Chondrocyte (in vitro differentiated cells): ENCODE data around the gene LTK. TPM values are rescaled to one million over a fixed set of nuclear protein-coding genes. Genes with fewer than 3 reads are reported as not detected.

Experiments
- DNase-seq: peaks from one replicate; pipeline ENCODE4 v3.0.0; 2021; ENCODE audit warnings: mixed read lengths, low spot score
- H3K27ac Mint-ChIP-seq: one replicate; pipeline ENCODE4 v1.8.0; 2021; ENCODE audit warnings: mild to moderate bottlenecking, moderate library complexity, mixed read lengths; ENCODE audit not compliant: unreplicated experiment
- H3K27me3 Mint-ChIP-seq: 2 replicates; pipeline ENCODE4 v1.8.0; 2021; ENCODE audit warnings: low read depth, mixed read lengths
- H3K36me3 Mint-ChIP-seq: 2 replicates; pipeline ENCODE4 v1.8.0; 2021; ENCODE audit warnings: low read depth, mixed read lengths
- H3K4me1 Mint-ChIP-seq: 2 replicates; pipeline ENCODE4 v1.8.0; 2021; ENCODE audit warnings: low read depth, mild to moderate bottlenecking, mixed read lengths
- H3K4me3 Mint-ChIP-seq: one replicate; pipeline ENCODE4 v1.8.0; 2021; ENCODE audit warnings: mild to moderate bottlenecking, moderate library complexity, mixed read lengths; ENCODE audit not compliant: unreplicated experiment
- H3K9me3 Mint-ChIP-seq: 2 replicates; pipeline ENCODE4 v1.8.0; 2021; ENCODE audit warnings: low read depth, mixed read lengths
- CTCF ChIP-seq: fragments of 200-600 bp; sonication (generic); IDR thresholded peaks from 2 replicates; pipeline ENCODE4 v1.5.0; 2021; ENCODE audit warnings: antibody characterized with exemption, mild to moderate bottlenecking, moderate library complexity
- total RNA-seq: library from RNA; stranded (reverse); gene quantifications from 3 replicates; pipeline ENCODE4 v1.2.1, GENCODE V29; 2021

LTK gene
- total RNA-seq, 1 donor from 2014 or later, result 1.0 TPM

GRCh38 chr15:41507820-41508290 lies 5.8 kb downstream of the LTK start:
- no peak for DNase-seq
- peaks cover 9% of the 10 kb centered on the region for H3K4me1 Mint-ChIP-seq
- TF ChIP-seq CTCF, result no peak
- H3K27ac Mint-ChIP-seq, result no peak overlapping the region
- H3K4me3 Mint-ChIP-seq, result no peak overlapping the region
- no peaks in the 10 kb centered on the region for H3K36me3 Mint-ChIP-seq
- no peaks in the 10 kb centered on the region for H3K9me3 Mint-ChIP-seq
- H3K27me3 Mint-ChIP-seq, result peaks cover 33% of the 10 kb centered on the region

- Mint-ChIP-seq H3K4me1 (peaks cover 8% of the 10 kb centered on the region), H3K27ac (no peak overlapping the region), H3K4me3 (no peak overlapping the region), H3K27me3 (peaks cover 30% of the 10 kb centered on the region), H3K36me3 (no peaks in the 10 kb centered on the region), H3K9me3 (no peaks in the 10 kb centered on the region)
- no peak for TF ChIP-seq CTCF
- DNase-seq, result no peak
These were observed 6.8 kb downstream of the LTK start for GRCh38 chr15:41506796-41507341.

- Mint-ChIP-seq H3K27ac (no peak overlapping the region), H3K4me1 (peaks cover 16% of the 10 kb centered on the region), H3K4me3 (no peak overlapping the region), H3K27me3 (peaks cover 36% of the 10 kb centered on the region), H3K36me3 (no peaks in the 10 kb centered on the region), H3K9me3 (no peaks in the 10 kb centered on the region)
- TF ChIP-seq CTCF, result no peak
- DNase-seq, result no peak
These were observed 7.9 kb downstream of the LTK start for GRCh38 chr15:41505776-41506175.

- DNase-seq, result no peak
- H3K9me3 Mint-ChIP-seq, result no peaks in the 10 kb centered on the region
- H3K27me3 Mint-ChIP-seq, result peaks cover 34% of the 10 kb centered on the region
- TF ChIP-seq CTCF, result no peak
- H3K27ac Mint-ChIP-seq, result no peak overlapping the region
- no peaks in the 10 kb centered on the region for H3K36me3 Mint-ChIP-seq
- peaks cover 16% of the 10 kb centered on the region for H3K4me1 Mint-ChIP-seq
- H3K4me3 Mint-ChIP-seq, result no peak overlapping the region
These were observed 8.7 kb downstream of the LTK start for GRCh38 chr15:41504751-41505492.

GRCh38 chr15:41503669-41504010 lies 10.0 kb downstream of the LTK start:
- no peak for DNase-seq
- Mint-ChIP-seq H3K36me3 (no peaks in the 10 kb centered on the region), H3K4me1 (peaks cover 16% of the 10 kb centered on the region), H3K27me3 (peaks cover 45% of the 10 kb centered on the region), H3K4me3 (no peak overlapping the region), H3K27ac (no peak overlapping the region), H3K9me3 (no peaks in the 10 kb centered on the region)
- TF ChIP-seq CTCF, result no peak
